GM20431 (cell line): ENCODE measurements around the gene CDKAL1.
"Not testable (repeated sequence)": the region's sequence is repeated elsewhere in the genome, so short reads cannot be mapped to it uniquely, and the experiment has no call there.

ENCODE experiments used
- in situ Hi-C: fragments of 300-500 bp; cut with MseI, MboI; formaldehyde crosslinking; loops from one replicate; pipeline ENCODE4 v1.15.0; 2020; ENCODE audit warnings: low sequenced_read_pairs; ENCODE audit not compliant: unreplicated experiment

Gene CDKAL1

DNA sequence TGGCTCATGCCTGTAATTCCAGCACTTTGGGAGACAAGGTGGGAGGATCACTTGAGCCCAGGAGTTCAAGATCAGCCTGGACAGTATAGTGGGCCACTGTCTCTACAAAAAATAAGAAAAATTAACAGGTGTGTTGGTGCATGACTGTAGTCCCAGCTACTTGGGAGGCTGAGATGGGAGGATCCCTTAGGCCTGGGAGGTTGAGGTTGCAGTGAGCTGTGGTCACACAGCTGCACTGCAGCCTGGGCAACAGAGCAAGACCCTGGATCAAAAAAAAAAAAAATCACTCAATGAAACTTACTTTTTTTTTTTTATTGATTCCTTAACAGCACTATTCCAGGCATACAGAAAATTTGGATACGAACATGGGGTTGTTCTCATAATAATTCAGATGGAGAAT, 14.0 kb downstream of the CDKAL1 start:
- in situ Hi-C loops: no loop called here

DNA sequence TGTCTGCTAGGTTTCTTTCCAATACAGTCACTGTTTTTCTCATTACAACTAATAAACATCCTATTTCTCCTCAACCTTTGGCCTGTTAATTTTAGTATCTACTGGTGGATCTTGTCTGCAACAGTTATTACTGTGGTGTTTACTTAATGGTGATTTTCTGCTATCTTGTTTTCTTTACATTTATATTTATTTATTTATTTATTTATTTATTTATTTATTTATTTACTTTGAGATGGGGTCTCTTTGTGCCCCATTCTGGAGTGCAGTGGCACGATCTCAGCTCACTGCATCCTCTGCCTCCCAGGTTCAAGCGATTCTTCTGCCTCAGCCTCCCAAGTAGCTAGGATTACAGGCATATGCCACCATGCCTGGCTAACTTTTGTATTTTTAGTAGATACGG, 15.1 kb downstream of the CDKAL1 start:
- in situ Hi-C loops: not testable (repeated sequence)

DNA sequence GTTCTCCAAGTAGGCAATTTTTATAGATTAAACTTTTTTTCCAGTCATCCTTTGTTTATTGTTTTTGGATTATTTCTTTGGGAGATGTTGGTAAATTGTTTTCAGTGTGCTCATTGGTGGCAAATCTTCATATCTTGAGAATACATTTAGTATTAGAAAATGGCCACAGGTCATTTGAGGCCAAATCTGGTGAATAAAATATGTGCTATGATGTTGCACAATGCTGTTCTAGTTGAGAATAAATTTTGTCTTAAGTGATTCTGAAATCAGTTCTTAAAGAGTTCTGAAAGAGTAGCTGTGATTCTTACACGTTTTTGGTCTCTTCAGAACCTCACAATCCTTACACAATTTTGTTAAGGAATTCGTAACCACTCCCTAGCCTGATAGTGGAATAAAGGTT, 20.1 kb downstream of the CDKAL1 start:
- in situ Hi-C loops: loop anchor here (25.0 kb wide), 1 partner anchor 1033 kb away; the partner anchor contains the start of gene SOX4

DNA sequence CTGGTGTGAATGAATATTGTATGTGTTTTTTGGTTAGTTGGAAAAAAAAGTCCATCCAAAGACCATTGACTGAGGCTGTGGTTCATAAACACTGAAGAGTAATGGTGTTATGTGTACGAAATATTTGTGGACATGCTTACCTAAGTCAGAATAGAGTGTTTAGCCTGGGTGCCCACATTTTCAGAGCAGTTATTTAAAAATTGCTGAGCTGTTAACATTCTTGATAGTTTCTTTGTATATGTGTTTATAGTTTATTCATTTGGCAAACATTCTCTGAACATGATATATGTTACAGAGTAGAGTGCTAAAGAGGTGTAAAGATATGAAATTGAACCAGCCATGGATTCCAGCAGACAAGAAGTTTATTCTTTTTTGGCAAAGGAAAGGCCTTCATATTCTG, 20.6 kb downstream of the CDKAL1 start:
- in situ Hi-C loops: loop anchor here (25.0 kb wide), 1 partner anchor 1032 kb away; the partner anchor contains the start of gene SOX4

DNA sequence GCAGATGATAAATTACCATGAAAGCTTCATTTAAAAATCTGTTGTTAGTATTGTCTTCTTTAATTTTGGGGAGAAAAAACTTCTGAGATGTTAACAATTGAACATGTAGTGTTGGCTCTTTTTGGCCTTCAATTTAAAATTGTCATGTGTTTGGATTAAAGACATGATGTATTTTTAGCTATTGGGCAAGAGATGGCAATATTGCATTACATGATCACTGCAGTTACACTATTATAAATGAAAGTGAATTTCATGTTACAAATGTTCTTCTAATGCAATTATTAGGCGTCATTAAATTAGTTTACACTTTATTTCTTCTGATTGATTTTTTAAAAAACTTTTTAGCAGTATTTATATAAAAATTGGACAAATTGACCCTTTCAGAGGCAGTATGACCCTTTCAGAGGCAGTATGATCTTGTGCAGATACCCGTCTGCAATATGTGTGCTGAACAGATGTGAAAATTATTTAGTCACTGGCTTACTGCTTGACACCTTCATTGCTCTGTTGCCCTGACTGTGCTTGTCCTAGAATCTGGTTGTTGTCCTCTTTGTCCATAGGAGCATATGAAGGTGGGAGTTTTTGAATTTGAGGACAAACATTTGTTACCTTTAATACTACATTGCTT, 25.8 kb downstream of the CDKAL1 start:
- in situ Hi-C loops: loop anchor here (25.0 kb wide), 1 partner anchor 1027 kb away; the partner anchor contains the start of gene SOX4

DNA sequence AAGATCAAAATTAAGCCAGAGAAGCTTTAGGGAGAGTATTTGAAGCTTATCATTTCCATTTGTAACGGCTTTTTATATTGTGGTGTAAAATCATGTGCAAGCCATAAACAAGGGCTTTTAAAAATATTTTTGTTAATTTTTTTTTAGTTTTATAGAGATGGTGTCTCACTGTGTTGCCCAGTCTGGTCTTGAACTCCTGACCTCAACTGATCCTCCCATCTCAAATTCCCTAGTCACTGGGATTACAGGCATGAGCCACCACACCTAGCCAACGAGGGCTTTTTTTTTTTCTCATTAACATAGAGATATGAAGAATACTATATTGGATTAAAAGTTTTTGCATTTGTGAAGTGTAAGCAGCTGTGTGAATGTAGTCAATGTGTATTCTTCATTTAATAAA, 29.1 kb downstream of the CDKAL1 start:
- in situ Hi-C loops: loop anchor here (25.0 kb wide), 1 partner anchor 1024 kb away; the partner anchor contains the start of gene SOX4

DNA sequence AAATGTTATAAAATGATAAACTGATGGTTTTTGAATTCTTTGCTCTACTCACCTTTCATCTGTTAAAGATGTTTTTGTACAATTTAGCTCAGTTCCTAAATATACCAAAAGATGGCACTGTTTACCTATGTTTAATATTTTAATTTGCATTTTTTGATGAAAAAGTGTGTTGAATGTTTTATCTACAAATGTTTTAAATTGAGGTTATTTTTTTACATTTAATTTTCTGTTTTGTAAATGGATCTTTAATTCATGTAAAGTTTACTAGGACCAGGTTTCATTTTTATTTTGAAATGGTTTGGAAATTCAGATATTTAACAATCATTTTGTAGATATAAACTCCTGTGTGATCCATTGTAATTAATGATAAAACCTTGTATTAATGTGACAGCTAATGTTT, 30.0 kb downstream of the CDKAL1 start:
- in situ Hi-C loops: loop anchor here (25.0 kb wide), 1 partner anchor 1023 kb away; the partner anchor contains the start of gene SOX4

DNA sequence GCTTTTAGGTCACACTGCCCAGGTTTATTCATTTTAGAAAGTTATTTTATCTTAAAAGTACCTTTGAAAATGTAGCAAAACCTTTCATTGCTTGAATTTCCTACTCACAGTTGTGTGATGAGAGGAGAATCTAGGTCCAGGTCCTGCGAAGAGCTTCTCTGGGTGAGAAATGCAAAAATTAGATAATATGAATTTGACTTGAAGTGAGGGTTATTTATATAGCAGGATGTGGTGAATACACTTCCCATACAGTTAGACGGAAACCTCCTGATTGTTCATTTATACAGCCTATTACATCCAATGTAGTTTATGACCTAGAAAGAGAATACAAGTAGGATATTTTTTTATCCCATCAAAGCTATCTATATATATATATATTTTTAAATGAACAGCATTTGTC, 30.5 kb downstream of the CDKAL1 start:
- in situ Hi-C loops: loop anchor here (25.0 kb wide), 1 partner anchor 1023 kb away; the partner anchor contains the start of gene SOX4

DNA sequence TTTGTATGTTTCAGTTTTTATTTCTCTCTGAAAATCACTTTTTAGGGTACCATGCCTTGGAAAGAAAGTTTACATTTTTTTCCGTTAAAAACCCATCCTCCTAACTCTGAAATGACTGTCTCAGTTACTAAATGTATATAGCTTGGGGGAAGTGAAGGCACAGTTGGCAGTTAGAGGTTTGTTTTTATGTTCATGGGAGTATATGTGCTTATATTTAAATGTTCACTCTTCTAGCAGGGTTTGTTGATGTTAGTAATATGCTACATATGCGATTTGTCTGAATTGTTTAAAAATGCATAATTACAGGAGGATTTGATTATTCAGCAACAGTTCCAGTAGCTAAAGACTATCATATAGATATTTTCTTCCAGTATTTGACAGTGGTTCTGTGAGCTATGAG, 31.1 kb downstream of the CDKAL1 start:
- in situ Hi-C loops: loop anchor here (25.0 kb wide), 1 partner anchor 1022 kb away; the partner anchor contains the start of gene SOX4

DNA sequence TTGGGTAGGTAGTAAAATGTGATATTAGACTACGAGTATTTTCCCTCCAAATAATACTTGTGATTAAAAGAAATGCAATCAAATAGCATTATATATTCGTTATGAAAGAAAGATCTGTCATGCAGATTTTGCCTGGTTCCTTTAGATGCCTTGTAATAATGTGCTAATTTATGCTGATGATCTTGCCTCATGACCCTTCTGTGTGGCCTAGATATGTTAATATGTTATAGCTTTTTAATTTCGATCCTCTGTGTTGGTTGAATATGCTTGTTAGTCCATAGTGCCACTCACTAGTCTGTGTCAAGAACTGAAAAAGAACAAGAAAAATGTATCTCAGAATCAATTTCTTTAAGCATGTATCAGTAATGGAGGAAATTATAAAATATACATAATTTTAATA, 31.9 kb downstream of the CDKAL1 start:
- in situ Hi-C loops: loop anchor here (25.0 kb wide), 1 partner anchor 1021 kb away; the partner anchor contains the start of gene SOX4

DNA sequence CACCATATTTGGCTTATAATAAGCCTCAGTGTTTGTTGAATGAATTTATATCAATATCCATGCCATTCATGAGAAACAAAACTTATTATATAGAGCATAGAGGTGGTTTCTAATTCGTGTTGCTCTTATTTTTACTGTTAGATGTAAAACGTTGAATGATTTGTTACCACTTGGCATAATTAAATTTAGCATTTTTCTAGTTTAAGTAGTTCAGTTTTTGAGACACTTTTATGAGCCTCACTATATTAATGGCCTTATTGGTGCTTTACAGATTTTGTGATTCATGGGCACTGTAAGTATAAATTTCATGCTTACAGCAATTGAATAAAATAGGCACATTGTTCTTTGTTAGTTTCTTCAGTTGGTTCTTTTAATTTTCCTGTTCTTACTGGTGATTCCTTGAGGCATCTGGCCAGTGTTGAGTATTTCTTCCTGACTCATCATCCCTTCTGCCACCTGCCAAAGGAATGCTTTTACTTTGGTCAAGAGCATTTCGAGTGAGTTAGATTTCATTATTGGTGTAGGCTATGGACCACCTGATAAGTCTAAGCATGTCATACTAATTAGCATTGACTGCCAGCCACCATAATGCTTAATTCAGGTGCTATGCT, 34.8 kb downstream of the CDKAL1 start:
- in situ Hi-C loops: loop anchor here (25.0 kb wide), 1 partner anchor 1018 kb away; the partner anchor contains the start of gene SOX4

DNA sequence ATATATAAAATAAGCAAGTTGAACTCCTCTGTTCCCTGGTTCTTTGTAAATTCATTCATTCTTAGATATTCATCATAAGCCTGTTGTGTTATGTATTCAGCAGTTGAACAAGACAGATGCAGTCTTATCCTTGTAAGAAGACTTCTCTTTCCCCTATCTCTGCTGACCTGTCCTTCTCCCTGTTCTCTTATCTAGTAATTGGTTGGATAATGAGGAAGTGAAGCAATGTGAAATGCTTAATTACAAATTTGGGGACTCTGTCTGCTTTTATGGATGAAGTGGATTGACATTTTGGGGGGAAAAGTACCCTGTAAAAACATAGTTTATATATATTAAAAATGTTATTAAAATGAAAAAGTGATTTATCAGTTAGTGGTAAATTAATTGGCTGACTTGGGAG, 37.0 kb downstream of the CDKAL1 start:
- in situ Hi-C loops: loop anchor here (25.0 kb wide), 1 partner anchor 1016 kb away; the partner anchor contains the start of gene SOX4

DNA sequence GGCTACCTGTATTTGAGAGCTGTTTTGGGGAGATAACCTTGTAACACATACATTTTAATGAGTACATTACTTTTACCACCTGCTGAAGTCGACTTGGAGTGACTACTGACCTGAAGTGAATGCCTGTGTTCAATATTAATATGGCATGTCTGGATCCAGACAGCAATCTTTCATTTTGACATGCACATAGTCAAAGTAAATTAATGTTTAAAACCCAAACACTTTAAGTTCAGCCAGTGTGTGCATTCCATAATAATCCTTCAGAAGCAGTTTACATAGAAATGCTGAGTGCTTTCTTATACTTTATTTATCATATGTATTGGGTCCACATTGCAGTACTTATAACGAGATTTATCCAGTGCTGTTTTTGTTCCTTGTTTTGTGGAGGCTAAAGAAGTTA, 38.0 kb downstream of the CDKAL1 start:
- in situ Hi-C loops: loop anchor here (25.0 kb wide), 1 partner anchor 1015 kb away; the partner anchor contains the start of gene SOX4

DNA sequence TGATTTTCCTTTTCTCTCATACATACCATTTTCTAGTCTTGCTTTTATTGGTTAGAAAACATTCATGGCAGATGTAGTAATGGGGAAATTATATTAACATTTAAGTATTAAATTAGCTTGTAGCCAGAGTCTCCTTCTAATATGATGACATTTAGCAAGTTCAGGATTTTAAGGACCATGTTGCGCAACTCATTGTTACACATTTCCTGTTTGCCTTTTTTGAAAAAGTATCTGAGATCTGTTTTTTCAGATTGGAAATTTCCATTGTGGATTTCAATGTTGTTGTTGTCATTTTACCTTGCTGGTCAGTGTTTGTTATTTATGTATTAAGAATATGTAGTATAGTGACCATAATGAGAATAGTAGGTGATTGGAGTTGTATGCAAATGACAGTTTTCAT, 38.7 kb downstream of the CDKAL1 start:
- in situ Hi-C loops: loop anchor here (25.0 kb wide), 1 partner anchor 1014 kb away; the partner anchor contains the start of gene SOX4

DNA sequence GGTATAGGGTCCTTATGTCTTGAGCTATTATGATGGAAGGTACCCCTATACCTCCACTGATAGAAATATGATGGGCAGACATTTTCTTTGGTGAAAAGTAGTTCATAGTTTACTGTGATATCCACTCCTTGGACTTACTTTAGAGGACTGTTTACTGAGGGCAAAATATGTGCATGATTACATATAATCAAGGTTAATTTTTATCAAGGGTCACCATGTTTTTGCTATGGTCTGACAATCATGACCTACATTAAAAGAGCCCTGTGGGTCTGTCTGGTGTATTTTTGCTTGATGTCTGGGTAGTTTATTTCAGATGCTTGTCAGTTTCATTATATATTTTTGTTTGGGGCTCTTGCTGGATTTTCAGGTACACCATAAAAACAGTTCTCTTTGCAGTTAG, 40.1 kb downstream of the CDKAL1 start:
- in situ Hi-C loops: loop anchor here (25.0 kb wide), 1 partner anchor 1013 kb away; the partner anchor contains the start of gene SOX4

DNA sequence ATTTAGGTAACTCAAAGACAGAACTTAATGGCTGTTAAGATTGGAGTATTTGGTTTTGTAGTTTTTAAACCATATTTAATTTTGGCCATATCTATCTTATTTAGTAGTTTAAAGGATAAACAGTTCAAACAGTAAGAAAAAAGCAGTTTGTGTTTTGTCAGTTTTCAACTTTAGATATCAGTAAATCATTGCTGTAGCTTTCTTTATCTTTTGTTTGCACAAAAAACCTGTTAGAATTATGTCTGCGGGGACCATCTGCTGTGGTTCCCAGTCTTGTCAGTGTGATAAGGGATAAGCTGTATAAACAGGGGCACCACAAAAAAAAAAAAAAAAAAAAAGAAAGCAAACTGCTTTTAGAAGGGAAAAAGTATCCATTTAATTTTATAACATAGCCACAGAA, 40.9 kb downstream of the CDKAL1 start:
- in situ Hi-C loops: no loop called here

DNA sequence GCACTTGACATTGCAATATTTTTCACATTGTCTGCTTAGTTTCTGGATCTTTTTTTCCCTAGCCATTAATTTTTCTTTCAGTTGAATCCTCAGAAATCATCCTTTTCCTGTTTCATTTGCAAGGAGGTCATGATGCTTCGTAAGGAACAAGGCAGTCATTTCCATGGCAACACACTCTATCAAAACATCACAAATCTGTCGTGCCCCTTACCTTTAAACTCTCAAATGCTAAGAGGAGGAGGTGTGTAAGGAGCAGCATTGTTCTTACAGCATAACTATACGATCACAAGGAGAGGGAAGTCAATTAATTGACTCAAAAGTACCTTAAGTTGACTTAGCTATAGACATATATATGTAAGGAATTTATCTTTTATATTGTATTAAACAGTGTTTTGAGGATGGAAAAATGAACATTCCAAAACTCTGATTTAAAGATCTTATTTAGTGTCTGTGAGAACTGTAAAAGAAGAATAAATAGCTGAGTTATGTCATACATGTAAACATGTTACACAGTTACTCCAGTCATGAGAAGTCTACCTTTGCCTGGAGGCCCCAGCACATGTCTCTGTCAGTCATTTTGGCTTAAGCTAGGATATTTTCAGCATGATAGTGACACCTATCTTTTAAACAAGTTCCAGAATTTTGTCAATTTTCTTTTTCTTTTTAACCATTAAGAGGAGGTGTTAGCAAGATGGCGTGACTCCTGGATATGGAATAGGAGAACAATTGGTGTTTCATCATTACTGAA, 41.6 kb downstream of the CDKAL1 start:
- in situ Hi-C loops: no loop called here

DNA sequence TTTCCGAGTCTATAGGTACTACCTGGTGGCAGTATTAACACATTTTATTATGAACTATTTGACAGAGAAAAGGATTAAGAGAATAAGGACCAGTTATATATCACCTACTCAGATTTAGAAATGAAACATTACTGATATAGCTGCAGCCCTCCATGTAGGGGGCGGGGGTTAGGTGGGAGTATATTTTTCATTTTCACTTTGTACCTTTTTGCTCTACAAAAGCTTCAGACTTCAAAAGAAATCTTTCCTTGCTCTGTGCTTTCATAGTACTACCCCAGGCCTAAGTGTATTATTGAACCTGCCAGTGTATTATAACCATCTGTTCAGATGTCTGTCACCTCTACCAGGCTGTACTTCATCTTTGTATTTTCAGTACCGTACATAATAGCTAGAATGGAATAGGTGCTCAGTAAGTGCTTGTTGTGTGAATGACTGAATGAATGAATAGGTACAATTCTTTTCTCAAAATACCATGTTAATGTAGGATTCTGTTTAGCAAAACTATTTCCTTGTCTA, 43.0 kb downstream of the CDKAL1 start:
- in situ Hi-C loops: no loop called here

DNA sequence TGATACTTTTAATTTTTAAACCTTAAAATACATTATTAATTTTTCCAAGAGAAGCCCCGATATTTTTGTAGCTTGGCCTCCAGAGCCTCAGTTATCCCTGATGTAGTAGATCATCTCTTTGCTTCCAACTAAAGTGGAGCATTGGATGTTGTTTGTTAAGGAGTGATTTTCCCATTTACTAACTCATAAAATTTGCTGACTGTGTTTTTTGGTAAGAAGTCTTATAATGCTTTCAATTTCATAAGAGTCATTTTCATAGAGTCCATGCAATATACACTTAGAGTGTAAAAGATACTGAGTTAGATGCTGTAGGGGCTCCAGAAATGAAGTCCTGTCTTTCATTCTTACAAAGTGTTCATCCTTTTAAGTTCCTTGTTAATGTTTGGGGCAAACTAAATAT, 46.8 kb downstream of the CDKAL1 start:
- in situ Hi-C loops: no loop called here
